Measurements from ENCODE around the gene USP46.

- TF ChIP-seq CTCF (IDR thresholded peaks at IDR 0.05) (no peak), POLR2A (IDR thresholded peaks at IDR 0.05) (no peak)
Observed at GRCh38 chr4:52655506-52655905, 3.6 kb downstream of the USP46 start.
